GM18519 (cell line): ENCODE results near the gene CYSTM1.

Experiments
- ATAC-seq: cut with Tn5 transposase; IDR thresholded peaks from one replicate; pipeline ENCODE4 v1.9.1; 2021; ENCODE audit warnings: mild to moderate bottlenecking, moderate library complexity; ENCODE audit not compliant: unreplicated experiment, low FRiP score

CYSTM1 gene, protein sequence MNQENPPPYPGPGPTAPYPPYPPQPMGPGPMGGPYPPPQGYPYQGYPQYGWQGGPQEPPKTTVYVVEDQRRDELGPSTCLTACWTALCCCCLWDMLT

DNA sequence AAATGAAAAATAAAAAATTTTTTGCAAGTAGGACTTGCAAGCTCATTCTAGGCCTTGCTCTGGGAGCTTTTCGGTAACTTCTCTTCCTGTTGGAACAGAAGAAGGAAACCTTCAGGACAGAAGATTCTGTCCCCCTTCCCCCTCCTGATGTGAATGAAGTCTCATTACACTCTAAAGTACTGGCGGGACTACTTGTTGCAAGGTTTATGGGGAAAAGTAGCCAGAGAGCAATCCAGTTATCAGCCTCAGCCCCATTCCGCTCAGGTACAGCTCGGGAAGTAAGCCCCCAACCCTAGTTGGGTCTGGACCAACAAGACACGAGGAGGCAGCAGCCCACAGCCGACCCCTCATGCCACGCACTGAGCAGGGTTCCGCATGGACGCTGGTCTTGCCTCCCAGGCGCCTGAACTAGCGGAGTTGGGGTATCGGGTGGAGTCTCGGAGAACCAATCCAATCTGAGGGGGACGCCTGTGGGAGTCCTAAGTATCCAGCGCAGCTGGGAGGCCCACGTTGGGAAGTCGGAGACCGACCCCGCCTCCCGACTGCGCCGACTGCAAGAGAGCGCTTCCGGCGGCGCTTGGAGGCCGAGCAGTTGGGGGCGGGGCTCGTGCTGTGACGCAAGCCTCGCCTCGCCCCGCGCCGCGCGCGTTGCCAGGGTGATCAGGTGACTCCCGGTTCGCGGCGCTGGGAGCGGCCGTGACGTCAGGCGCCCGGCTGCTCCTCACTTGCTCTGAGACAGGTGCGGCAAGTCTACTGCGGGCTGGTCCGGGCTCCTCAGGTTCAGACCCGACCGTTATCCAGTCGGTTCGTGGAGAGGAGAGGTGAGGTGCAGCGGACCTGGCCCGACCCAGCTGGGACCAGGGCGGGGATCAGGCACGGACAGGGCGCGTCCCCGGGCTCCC is at the start of gene CYSTM1:
Gene CYSTM1, plus strand, starts transcription at position 724 of the 902 bp plus-strand sequence. CDS start 19,278 bp downstream, outside the sequence.
- peak; percentile 88 for ATAC-seq

DNA sequence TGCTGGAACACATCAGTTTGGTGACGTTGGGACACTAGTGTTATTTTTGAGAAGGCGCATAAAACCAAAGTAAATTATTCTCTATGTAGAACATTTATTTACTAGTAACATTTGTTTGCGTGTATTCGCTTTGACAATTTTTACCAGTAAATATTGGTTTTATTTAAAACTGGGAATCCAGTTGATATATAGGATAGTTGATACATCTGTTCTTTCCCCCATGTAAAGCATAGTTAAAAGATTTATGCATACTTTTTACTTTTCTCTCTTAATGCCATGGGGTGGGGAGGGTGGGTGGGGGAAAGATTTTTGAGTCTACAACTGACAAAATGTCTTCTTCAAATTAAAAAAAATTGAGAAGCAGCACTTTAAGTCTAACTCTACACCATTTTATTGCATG is 49.4 kb upstream of the CYSTM1 start, which contains the start of gene IGIP:
Gene IGIP, plus strand, starts transcription at position 301 of the 400 bp plus-strand sequence. CDS start 2,540 bp downstream, outside the sequence.
- ATAC-seq, result no peak

DNA sequence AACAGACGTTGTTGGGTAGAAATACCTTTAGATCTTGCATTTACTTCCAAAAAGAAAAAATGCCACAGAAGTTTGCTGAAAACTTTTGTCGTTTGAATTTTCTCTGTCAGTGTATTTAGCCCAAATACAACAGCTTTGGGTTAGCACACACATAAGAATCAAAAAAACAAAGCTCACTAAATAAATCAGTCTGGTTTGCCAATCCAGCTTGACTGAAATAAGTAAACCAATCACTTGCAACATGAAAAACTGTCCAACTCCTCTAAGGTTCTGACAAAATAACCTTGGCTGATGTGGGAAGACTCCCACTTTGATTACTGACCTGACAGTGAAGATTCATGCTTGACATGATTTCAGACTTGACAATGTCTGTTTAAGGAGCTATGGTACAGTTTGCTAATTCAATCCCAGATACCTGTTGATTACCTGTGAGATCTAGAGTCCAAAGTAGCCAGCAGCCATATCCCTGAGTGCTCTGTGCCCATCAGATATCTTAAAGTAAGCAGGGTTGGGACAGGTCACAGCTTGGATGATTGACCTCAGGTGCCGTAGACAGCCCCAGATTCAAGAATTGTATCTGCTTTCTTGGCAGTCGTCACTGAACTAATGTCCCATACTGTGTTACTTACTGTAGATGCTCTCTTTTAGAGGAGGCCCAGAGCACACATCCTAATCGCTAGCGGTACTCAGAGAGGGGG is 48.5 kb upstream of the CYSTM1 start:
- no peak for ATAC-seq

DNA sequence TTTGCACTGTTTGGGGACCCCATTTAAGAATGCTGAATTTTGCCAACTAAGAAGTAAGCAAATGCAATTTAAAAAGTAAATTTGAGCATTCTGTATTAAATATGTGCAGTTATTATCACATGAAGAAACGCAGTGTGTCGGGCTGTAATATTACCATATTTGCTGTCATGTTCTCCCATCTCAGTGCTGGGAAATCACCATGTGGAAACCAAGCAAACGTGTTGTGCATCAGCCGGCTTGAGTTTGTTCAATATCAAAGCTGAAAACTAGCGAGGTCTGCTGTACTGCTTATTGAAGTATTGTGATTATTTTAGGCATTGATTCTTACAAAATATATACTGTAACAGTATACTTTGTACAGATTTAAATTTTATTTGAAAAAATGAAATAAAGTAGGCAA is 46.6 kb upstream of the CYSTM1 start:
- no peak for ATAC-seq

DNA sequence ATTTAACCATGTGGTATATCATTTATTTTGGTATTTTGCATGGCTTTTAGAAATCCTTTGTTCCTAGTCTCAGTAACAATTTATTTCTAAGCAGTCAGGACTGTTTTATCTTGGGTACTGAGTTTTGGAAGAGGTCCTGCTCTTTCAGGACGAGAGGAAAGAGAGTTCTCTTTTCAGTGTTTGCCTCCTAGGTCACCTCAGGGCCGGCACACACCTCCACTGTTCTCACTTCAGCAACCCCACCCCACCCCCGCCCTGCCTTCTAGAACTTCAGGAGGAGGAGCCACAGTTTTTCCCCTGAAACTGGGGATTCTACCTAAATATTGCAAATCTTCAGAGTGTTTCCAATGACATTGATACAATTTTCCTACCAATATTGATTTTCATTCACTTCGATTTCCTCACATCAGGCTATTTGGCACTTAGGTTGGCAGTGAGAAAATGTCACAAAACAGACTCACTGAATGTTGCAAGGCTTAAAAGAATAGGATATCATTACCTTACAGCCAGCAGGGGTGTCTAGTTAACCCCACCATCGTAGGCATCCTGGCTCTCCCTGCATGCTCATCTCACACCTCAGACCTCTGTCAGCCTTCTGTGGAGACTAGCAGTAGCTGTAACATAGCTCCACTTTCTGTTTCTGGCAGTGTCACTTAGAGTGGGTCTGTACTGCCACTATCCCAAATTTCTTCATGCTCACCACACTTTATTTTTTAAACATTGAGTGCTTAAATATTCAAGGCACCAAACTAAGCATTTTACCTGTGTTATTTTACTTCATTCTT is 43.8 kb upstream of the CYSTM1 start:
- no peak for ATAC-seq

DNA sequence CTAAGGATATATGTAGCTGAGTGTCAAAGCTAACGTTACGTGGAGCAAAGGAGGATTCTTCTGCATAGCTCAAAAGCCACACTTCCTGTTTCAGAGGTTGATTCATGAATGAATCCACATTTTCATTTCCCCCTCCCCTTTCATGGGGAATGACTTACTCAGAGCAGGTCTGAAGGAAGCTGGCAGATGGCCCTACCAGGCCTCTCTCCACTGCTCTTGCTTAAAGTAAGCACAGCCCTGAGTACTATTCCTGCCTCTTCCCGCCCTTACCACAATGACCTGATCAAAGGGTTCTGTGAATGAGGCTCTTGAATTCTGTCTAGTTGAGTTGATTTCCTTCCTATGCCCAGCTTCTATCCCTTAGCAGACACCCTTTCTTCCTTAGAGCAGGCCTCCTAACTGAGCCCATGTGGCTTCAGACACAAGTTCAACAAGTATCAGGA is 43.0 kb upstream of the CYSTM1 start:
- no peak for ATAC-seq

DNA sequence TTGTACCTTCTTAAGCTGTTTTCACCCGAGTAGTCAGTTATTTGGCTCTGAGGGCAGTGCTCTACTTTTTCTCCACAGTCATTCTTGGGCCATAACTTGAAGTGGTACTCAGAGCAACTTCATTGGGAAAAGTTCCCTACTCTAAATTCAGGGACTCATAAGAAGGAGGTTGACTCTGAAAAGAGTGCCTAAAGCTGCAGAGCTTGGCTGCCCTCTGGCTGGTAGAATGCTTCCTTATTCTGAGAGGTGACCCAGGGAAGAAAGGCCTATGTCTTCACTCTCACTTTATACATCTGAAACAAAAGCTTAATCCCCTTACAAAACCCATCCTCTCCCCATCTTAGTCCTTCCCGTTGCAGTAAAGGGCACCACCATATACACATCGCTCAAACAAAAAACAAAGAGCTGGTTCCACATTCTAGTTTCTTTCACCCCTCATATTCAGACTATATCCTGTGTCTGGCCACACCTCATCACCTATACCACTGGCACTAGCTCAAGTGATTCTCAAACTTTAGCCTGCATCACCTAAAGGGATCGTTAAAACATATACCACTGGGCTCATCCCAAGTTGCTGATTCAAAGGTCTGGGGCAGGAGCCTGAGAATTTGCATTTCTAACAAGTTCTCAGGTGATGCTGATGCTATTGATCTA is 41.3 kb upstream of the CYSTM1 start:
- ATAC-seq, result no peak

DNA sequence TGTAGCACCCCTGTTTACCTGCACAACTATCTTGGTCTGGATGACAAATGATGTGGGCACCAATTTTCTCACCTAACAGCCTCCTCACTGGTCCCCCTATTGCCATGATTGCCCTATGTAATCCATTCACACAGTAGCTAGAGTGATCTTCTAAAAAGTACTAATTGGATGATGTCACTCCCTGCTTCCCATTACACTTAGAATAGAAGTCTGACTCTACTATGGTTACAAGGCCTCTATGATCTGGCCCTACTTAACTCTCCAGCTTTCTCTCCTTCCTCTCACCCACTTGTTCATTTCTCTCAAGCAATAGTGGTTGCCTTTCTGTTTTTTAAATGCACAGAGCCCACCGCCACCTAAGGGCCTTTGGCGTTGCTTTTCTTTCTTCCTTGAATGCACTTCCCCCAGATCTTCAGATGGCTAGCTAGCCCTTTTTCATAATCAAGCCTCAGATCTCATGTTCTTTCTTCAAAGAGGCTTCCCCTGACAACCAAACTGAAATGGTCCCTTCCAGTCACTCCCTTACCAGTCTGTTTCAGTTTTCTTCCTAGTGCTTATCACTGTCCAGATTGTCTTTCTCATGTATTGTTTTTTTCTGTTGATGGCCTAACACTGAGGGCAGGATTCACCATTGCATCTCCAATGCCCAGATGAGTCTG is 40.6 kb upstream of the CYSTM1 start:
- ATAC-seq, result no peak

DNA sequence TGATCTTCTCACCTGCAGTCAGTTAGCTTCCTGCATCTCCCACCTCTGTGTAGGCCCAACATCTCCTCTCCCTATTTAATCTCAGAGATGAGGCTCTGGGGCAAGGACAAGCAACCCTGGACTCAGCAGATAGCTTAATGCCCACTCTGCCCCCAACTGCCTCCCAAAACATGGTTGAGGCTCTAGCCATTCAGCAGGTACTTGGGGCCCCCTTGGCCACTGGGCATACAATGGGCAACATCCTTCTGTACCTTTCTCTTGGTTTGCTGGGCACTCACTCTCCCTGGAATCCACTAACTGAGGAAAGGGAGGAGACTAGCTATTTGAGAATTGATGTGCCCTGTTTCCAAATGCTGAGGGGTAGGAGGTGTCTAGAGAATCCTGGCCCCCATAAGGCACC is 39.9 kb upstream of the CYSTM1 start:
- ATAC-seq, result no peak

DNA sequence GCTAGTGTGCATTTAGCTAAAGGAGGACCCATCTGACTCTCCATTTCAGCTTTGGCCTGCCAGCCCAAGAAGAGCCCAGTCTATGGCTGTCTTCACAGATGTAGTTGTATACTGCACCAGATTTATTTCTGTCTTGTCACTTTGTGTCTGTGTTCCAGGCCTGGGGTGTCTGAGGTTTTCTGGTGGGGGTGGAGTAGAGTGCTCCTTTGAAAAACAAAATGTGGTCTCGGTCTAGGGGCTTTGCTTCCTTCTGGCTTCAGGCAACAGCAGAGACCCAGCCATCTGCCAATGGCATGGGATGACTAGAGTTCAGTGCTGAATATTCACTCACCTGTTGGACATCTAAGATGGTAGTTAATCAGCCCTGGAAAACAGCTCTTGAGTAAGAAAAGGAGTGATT is 38.4 kb upstream of the CYSTM1 start:
- ATAC-seq, result no peak

DNA sequence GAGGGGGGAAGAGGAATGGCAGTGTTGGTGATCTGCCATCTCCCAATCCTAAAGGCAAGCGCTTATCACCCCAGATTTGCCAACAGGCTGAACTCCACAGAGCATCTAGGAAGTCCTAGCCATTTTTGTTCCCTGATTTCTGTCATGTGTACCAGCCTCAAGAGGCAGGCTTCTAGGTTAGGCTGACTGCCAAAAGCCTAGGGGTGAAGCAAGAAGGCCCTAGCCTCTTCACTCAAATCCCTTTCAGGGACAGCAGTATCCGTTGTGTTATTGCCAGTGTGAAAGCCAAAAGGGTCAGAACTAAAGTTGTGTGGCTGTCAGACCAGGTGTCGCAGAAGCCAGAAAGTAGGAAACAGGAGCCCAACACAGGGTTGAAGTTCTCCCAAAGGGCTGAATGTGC is 34.6 kb upstream of the CYSTM1 start:
- ATAC-seq, result no peak

DNA sequence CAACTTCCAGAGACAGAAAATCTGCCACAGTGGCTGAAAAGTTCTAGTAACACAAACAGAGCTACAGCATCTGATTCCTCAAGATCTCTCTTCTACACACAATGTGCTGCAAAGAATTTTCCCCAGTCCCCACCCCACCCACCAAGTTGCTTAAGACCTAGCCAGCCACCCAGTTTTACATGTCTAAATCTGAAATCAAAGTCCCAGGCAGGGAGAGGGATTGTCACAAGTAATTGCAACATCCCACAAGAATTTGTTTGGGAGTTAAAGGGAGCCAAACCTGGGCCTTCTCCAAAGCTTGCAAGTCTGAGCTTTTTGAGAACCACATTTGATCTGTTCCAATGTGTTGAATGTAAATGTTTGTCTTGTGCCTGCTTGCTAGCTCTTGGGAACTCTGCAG is 33.7 kb upstream of the CYSTM1 start:
- no peak for ATAC-seq

DNA sequence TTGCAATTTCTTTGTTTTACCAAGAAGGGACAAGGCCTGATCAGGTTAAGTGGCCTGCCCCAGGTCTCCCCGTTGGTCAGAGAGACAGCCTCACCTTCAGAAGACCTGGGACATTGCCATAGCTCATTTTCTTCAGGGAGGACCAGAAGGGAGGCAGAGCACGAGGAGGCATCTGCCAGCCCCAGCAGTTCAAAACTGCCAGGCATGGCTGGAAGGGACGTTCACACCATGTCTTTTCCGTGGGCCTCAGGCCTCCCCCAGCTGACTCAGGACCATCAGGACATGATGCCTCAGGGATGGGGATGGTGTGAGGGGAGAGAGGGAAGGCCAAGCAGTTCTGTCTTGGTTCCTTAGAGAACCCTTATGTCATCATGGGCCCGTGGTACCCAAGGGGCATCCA is 32.7 kb upstream of the CYSTM1 start:
- no peak for ATAC-seq

DNA sequence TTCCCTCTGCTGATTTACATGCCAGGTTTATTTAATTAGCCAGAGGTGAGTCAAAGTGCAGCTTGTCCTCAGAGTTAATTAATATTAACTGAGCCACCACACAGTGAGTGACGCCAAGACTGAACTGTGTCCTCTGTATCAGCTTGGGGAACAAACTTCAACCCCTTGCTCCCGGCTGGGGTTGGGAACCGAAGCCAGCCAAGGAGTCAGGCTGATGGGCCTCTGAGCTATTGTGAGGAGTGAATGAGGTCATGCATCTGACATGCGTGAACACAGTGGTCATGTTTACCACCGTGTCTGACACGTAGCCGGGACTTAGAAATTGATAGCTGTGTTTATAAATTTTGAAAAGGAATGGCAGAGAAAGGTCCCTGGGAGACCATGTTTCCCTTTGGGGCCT is 32.1 kb upstream of the CYSTM1 start:
- ATAC-seq, result no peak

DNA sequence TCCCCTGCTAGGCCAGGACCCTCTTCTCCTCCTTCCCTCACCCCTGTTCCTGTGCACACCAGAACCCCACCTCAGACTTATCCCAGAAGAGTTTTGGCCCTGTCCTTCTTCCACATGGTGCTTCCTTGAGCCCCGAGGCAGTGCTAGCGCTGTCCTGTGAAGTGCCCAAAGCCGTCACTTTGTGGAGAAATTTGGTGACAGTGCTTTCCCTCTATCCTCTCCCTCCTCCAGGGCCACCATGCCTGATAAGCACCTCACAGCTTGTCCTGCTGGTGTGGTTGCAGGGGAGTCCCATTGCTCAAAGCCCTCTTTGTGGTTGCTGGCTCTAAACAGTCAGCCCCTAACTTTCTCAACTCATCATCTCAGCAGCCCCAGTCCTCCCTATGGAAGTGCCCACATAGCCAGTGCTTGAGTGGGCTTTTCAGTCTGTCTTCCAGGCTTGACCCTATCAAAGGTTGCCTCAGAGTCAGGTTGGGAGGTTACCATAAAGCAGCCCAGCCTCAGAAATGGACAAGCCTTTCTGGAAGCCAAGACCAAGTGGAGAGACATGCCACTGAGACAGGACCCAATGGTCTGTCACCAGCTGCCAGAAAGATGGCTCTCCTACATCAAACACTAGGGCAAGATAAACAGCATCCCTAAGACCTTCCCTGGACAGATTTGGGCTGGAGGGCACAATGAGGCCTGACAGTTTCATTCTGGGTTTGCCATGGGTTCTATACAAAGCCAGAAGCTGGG is 31.3 kb upstream of the CYSTM1 start:
- no peak for ATAC-seq

DNA sequence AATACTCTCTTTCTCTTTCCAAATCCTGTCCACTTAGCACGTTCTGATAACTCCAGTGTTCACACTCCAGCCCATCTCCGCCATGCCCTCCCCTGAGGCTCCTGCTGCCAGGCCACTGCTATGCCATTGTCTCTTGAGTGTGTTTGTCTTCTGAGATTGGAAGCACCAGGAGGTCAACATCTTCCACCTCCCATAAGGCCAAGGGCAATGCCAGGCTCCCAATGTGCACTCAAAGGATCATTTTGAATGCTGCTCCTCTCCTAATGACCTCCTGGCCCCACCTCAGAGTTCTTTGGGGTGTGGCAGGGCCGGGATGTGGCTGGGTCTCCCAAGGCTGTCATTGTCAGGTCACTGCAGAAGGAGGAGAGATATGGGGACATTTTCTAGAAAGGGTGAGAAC is 29.7 kb upstream of the CYSTM1 start:
- no peak for ATAC-seq

DNA sequence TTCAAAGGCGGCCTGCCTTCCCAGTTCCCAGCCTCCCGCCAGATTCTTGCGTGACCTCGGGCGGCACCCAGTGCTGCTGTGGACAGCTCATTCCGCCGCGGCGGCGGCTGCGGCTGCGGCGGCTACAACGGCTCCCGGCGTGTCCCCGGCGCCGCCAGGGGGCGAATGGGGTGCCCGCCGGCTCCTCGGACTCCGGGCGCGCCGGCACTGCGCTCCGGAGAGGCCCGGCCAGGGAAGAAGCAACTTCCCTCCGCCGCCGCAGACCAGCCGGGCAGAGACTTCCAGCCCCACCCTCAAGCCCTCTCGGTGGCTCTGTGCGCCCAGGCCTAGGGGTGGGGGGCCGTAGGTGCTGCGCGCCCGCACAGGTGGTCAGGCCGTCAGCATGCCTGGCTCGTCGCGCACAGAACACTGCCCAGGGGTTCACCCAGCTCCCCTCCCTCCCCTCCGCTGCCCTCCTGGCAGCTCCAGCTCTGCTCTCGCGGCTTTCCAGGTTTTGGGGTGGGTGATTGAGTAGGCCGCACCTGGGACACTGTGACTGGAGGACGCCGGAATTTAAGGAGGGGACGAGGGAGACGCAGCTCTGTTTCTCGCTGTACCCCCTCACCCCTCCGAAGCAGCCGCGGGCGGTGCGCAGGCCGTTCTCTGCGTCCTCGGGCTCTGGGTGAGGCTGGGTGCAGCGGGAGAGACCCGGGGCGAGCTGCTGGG is 29.0 kb upstream of the CYSTM1 start:
- peak; percentile 50 for ATAC-seq

DNA sequence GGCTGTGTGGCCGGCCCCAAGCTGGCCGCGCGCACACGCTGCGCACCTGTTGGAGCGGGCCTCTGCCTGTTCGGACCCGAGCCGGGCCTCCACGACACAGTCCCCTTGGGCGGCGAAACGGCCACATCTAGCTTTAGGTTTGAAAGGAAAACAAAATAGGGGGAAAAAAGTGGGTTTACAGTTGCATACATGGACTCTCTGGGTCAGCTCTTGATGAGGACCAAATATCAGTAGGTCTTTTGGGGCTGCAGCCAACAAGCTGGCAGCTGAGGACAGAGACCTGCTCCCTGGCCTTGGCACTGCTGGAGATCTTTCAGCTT is 28.5 kb upstream of the CYSTM1 start:
- ATAC-seq, result no peak

DNA sequence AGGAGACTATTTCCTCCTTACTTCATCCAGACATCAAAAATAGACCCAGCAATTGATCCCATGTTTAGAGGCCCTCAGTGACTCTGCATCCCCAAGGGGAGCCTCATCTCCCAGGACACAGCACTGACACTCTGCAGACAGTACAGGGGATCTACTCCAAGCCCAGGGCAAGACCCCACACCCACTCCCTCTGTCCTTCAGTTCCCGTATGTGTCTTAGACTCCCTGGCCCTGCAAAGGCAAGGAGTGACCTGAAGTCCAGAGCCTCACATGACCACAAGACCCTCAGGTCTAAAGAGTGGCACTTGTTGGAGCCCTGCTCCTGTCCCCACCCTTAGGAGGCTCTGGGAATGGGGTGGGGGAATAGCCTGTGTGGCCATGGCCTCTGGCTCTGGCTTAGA is 27.5 kb upstream of the CYSTM1 start:
- ATAC-seq, result no peak
